Activated naive CD4-positive, alpha-beta T cell treated with anti-CD3 and anti-CD28 coated beads for 36 hours (primary cell): Measurements from ENCODE around the gene PARP4. TPM values are rescaled to one million over a fixed set of nuclear protein-coding genes. Genes with fewer than 3 reads are reported as not detected.
A peak's percentile ranks its signal among the peaks of the same experiment; 100 is the strongest.
"Not testable (repeated sequence)": the region's sequence is repeated elsewhere in the genome, so short reads cannot be mapped to it uniquely, and the experiment has no call there.

Source experiments
- CTCF ChIA-PET: fragments of 350-600 bp; sonication (Branson Sonifier 250); formaldehyde crosslinking; loops from one replicate; lab custom pipeline; 2021; ENCODE audit warnings: antibody characterized with exemption; lab: Charles Lee
- DNase-seq: peaks from one replicate; pipeline ENCODE4 v3.0.0-alpha.2; 2020
- H3K27ac Mint-ChIP-seq: one replicate; pipeline ENCODE4 v1.8.0; 2021; ENCODE audit warnings: mild to moderate bottlenecking, mixed read lengths
- H3K27me3 Mint-ChIP-seq: one replicate; pipeline ENCODE4 v1.8.0; 2021; ENCODE audit warnings: low read depth, mixed read lengths
- H3K36me3 Mint-ChIP-seq: one replicate; pipeline ENCODE4 v1.8.0; 2021; ENCODE audit warnings: low read depth, mixed read lengths
- H3K4me1 Mint-ChIP-seq: one replicate; pipeline ENCODE4 v1.8.0; 2021; ENCODE audit warnings: low read depth, mixed read lengths
- H3K4me3 Mint-ChIP-seq: one replicate; pipeline ENCODE4 v1.8.0; 2021; ENCODE audit warnings: mild to moderate bottlenecking, moderate library complexity, mixed read lengths
- H3K9me3 Mint-ChIP-seq: one replicate; pipeline ENCODE4 v1.8.0; 2021; ENCODE audit warnings: mixed read lengths
- intact Hi-C: fragments of 100-400 bp; cut with micrococcal nuclease; formaldehyde crosslinking; loops from one replicate; pipeline ENCODE4 v1.15.1; 2023
- total RNA-seq, 2 experiments: library from RNA; stranded (reverse); gene quantifications; one replicate each; pipeline ENCODE4 v1.2.3, GENCODE V29; 2021

Gene PARP4
- total RNA-seq, 2 experiments from 2014 or later = 10.1 to 10.9 TPM

GRCh38 chr13:24528816-24529398 lies 16.3 kb upstream of the PARP4 start:
- no peak overlapping the region for H3K4me3 Mint-ChIP-seq
- intact Hi-C loops = no loop called here
- CTCF ChIA-PET = no interaction called here
- peaks cover 45% of the 10 kb centered on the region for H3K27me3 Mint-ChIP-seq
- H3K4me1 Mint-ChIP-seq = no peaks in the 10 kb centered on the region
- H3K36me3 Mint-ChIP-seq = no peaks in the 10 kb centered on the region
- DNase-seq = no peak
- H3K27ac Mint-ChIP-seq = no peak overlapping the region
- no peaks in the 10 kb centered on the region for H3K9me3 Mint-ChIP-seq

DNA sequence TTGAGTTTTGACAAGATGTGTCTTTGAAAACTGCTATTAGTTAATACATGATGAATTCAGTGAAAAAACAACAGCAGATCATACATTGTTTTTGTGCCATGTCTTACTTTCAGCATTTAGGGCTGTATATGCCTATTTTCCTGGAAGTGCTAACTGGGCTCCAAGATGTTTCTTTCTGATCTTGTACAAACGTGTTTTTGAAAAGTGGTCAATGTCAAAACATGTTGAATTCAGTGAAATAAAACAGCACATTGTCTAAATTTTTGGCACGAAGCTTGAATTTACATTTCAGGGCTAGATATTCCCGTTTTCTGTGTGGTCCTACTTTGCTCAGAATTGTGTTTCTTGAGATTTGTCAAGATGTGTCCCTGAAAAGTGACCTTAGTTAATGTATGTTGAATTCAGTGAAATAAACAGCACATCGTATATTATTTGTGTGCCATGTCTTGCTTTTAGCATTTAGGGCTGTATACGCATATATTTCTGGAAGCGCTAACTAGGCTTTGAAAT lies 14.7 kb upstream of the PARP4 start:
- CTCF ChIA-PET = interaction anchor here (0.6 to 0.7 kb wide), 5 partner anchors 8 to 393 kb away, joined by 3 to 6 read pairs (median 3); no protein-coding TSS in a partner anchor
- Mint-ChIP-seq H3K4me1 (no peaks in the 10 kb centered on the region), H3K9me3 (no peaks in the 10 kb centered on the region), H3K4me3 (no peak overlapping the region), H3K27me3 (peaks cover 37% of the 10 kb centered on the region), H3K36me3 (no peaks in the 10 kb centered on the region), H3K27ac (no peak overlapping the region)
- intact Hi-C loops = no loop called here
- no peak for DNase-seq

DNA sequence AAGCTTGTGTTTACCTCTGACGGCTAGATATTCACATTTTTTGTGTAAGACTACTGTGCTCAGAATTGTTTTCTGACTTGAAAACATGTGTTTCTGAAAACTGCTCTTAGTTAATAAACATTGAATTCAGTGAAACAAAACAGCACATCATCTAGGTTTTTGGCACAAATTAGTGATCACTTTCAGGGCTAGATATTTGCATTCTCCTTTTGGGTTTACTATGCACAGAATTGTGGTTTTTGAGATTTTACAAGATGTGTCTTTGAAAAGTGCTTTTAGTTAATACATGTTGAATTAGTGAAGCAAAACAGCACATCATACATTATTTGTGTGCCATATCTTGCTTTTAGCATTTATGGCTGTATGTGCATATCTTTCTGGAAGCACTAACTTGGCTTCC lies 8.2 kb upstream of the PARP4 start:
- H3K4me3 Mint-ChIP-seq = no peak overlapping the region
- peaks cover 8% of the 10 kb centered on the region for H3K4me1 Mint-ChIP-seq
- intact Hi-C loops = no loop called here
- no peak overlapping the region for H3K27ac Mint-ChIP-seq
- no peak for DNase-seq
- CTCF ChIA-PET = interaction anchor here (0.6 kb wide), 1 partner anchor 61 kb away, joined by 3 read pairs; no protein-coding TSS in a partner anchor
- H3K9me3 Mint-ChIP-seq = no peaks in the 10 kb centered on the region
- H3K36me3 Mint-ChIP-seq = no peaks in the 10 kb centered on the region
- H3K27me3 Mint-ChIP-seq = peaks cover 2% of the 10 kb centered on the region

- intact Hi-C loops = no loop called here
- no peak for DNase-seq
- Mint-ChIP-seq H3K36me3 (no peaks in the 10 kb centered on the region), H3K27ac (no peak overlapping the region), H3K27me3 (peaks cover 4% of the 10 kb centered on the region), H3K4me1 (peaks cover 16% of the 10 kb centered on the region), H3K9me3 (no peaks in the 10 kb centered on the region), H3K4me3 (no peak overlapping the region)
- CTCF ChIA-PET = no interaction called here
These were observed 4.3 kb upstream of the PARP4 start for GRCh38 chr13:24516919-24517318.

- Mint-ChIP-seq H3K36me3 (no peaks in the 10 kb centered on the region), H3K9me3 (no peaks in the 10 kb centered on the region), H3K4me3 (peak overlapping the region; percentile 87), H3K27ac (peak overlapping the region; percentile 96), H3K27me3 (peaks cover 4% of the 10 kb centered on the region), H3K4me1 (peaks cover 30% of the 10 kb centered on the region)
- intact Hi-C loops = loop anchor here (1.0 to 5.0 kb wide), 8 partner anchors 54 to 789 kb away; partner anchors contain the start of genes ATP12A and NUP58
- DNase-seq = no peak
- CTCF ChIA-PET = interaction anchor here (0.7 kb wide), 1 partner anchor 245 kb away, joined by 3 read pairs; no protein-coding TSS in a partner anchor
These were observed 283 bp upstream of the PARP4 start for GRCh38 chr13:24512908-24513213.

GRCh38 chr13:24511816-24512196 lies 772 bp downstream of the PARP4 start:
- Mint-ChIP-seq H3K9me3 (no peaks in the 10 kb centered on the region), H3K27me3 (peaks cover 4% of the 10 kb centered on the region), H3K27ac (peak overlapping the region; percentile 96), H3K36me3 (no peaks in the 10 kb centered on the region), H3K4me1 (peaks cover 29% of the 10 kb centered on the region), H3K4me3 (peak overlapping the region; percentile 87)
- CTCF ChIA-PET = interaction anchor here (0.6 to 1.5 kb wide), 2 partner anchors 43 to 1123 kb away, joined by 3 to 4 read pairs; no protein-coding TSS in a partner anchor
- no peak for DNase-seq
- intact Hi-C loops = loop anchor here (1.0 to 5.0 kb wide), 13 partner anchors 53 to 1137 kb away; partner anchors contain the start of genes ATP12A, NUP58 and SPATA13

DNA sequence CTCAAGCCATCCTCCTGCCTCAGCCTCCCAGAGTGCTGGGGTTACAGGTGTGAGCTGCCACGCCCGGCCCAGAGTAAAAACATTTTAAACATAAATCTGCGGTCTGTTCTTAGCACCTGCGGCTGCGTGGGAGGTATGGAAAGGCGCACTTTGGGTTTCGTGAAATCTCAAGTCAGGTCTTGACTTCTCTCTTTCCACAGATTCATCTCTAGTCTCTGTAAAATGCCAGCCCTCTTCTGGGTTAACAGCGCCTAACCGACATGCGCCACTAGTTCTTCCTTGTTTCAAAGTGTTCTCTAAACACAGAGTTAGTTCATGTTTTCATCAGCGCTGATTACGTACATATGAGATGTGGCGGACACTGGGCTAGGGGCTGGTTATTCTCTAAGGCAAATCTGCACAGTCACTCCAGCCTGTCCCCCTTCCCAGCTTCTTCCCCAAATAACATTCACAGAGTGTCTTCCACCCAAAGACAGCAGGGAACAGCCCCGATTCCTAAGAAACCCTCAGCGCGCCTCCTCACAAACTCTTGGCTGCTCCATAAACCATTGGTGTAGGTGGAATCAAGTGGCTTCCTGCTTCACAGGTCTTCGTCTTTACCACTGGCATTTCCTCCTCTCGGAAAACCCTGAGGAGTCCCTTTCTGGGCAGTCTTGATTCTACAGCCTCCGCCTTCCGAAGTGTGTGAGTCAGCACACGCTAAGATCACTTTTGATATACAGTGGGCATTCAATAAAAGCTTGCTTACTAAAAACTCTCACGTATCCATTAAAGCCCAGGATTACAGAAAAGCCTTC lies 1.4 kb downstream of the PARP4 start:
- Mint-ChIP-seq H3K9me3 (no peaks in the 10 kb centered on the region), H3K27me3 (peaks cover 4% of the 10 kb centered on the region), H3K27ac (peak overlapping the region; percentile 96), H3K4me3 (peak overlapping the region; percentile 87), H3K4me1 (peaks cover 29% of the 10 kb centered on the region), H3K36me3 (no peaks in the 10 kb centered on the region)
- intact Hi-C loops = loop anchor here (1.0 to 5.0 kb wide), 7 partner anchors 64 to 1136 kb away; partner anchors contain the start of genes NUP58 and SPATA13
- CTCF ChIA-PET = interaction anchor here (1.3 to 1.5 kb wide), 2 partner anchors 21 to 43 kb away, joined by 3 to 4 read pairs; no protein-coding TSS in a partner anchor
- peak; percentile 82 for DNase-seq

GRCh38 chr13:24506698-24507335 lies 5.8 kb downstream of the PARP4 start:
- H3K4me3 Mint-ChIP-seq = no peak overlapping the region
- no peaks in the 10 kb centered on the region for H3K27me3 Mint-ChIP-seq
- CTCF ChIA-PET = no interaction called here
- peaks cover 23% of the 10 kb centered on the region for H3K4me1 Mint-ChIP-seq
- no peaks in the 10 kb centered on the region for H3K9me3 Mint-ChIP-seq
- intact Hi-C loops = no loop called here
- DNase-seq = no peak
- peaks cover 3% of the 10 kb centered on the region for H3K36me3 Mint-ChIP-seq
- no peak overlapping the region for H3K27ac Mint-ChIP-seq

DNA sequence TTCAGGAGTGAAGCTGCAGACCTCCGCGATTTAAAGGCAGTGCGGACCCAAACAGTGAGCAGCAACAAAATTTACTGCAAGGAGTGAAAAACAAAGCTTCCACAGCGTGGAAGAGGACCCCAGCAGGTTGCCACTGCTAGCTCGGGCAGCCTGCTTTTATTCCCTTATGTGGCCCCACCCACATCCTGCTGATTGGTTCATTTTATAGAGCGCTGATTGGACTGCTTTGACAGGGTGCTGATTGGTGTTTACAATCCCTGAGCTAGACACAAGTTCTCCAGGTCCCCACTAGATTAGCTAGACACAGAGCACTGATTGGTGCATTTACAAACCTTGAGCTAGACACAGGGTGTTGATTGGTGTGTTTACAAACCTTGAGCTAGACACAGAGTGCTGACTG lies 6.3 kb downstream of the PARP4 start:
- CTCF ChIA-PET, intact Hi-C loops, H3K27ac Mint-ChIP-seq, H3K9me3 Mint-ChIP-seq, DNase-seq, H3K27me3 Mint-ChIP-seq, H3K4me3 Mint-ChIP-seq, H3K36me3 Mint-ChIP-seq: not testable (repeated sequence)
- H3K4me1 Mint-ChIP-seq = peaks cover 19% of the 10 kb centered on the region

GRCh38 chr13:24505756-24506155 lies 6.8 kb downstream of the PARP4 start:
- H3K4me3 Mint-ChIP-seq = no peak overlapping the region
- intact Hi-C loops = no loop called here
- DNase-seq = no peak
- H3K27ac Mint-ChIP-seq = no peak overlapping the region
- peaks cover 5% of the 10 kb centered on the region for H3K36me3 Mint-ChIP-seq
- H3K9me3 Mint-ChIP-seq = no peaks in the 10 kb centered on the region
- H3K4me1 Mint-ChIP-seq = peaks cover 16% of the 10 kb centered on the region
- CTCF ChIA-PET = no interaction called here
- H3K27me3 Mint-ChIP-seq = no peaks in the 10 kb centered on the region

- Mint-ChIP-seq H3K36me3 (peaks cover 5% of the 10 kb centered on the region), H3K4me1 (peaks cover 15% of the 10 kb centered on the region), H3K9me3 (no peaks in the 10 kb centered on the region), H3K27me3 (no peaks in the 10 kb centered on the region), H3K27ac (no peak overlapping the region), H3K4me3 (no peak overlapping the region)
- CTCF ChIA-PET = no interaction called here
- DNase-seq = no peak
- intact Hi-C loops = no loop called here
These were observed 7.3 kb downstream of the PARP4 start for GRCh38 chr13:24505256-24505655.

DNA sequence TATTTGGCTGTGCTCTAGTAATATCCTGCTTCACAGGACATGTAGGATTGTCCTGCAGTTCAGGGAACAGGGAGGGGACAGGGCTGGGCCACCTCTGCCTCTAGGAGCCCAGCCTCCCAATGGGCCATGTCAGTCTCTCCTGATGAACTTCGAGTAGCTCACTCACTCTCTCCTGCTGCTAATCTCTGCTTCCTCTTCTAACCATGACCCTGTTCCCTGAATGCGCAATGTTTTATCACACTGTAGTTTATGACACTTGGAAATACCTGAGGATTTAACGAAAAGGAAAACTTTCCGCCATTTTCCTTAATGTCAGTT lies 9.2 kb downstream of the PARP4 start:
- no peak for DNase-seq
- intact Hi-C loops = no loop called here
- Mint-ChIP-seq H3K4me3 (no peak overlapping the region), H3K36me3 (peaks cover 9% of the 10 kb centered on the region), H3K9me3 (no peaks in the 10 kb centered on the region), H3K4me1 (peaks cover 12% of the 10 kb centered on the region), H3K27me3 (no peaks in the 10 kb centered on the region), H3K27ac (no peak overlapping the region)
- CTCF ChIA-PET = no interaction called here
